ENCODE results near the gene ZRSR2.

Gene ZRSR2

GRCh38 chrX:15769300-15769954 is 20.9 kb upstream of the ZRSR2 start:
- no peaks in the 10 kb centered on the region for H3K4me1 Mint-ChIP-seq
- no peak overlapping the region for H3K4me3 Mint-ChIP-seq
- H3K9me3 Mint-ChIP-seq = no peaks in the 10 kb centered on the region
- DNase-seq (no peak), ATAC-seq (no peak)
- H3K27me3 Mint-ChIP-seq = no peaks in the 10 kb centered on the region
- H3K27ac Mint-ChIP-seq = no peak overlapping the region

GRCh38 chrX:15781961-15782699 is 8.2 kb upstream of the ZRSR2 start:
- H3K27me3 Mint-ChIP-seq = no peaks in the 10 kb centered on the region
- no peaks in the 10 kb centered on the region for H3K4me1 Mint-ChIP-seq
- DNase-seq (no peak), ATAC-seq (no peak)
- peak overlapping the region; percentile 98 for H3K27ac Mint-ChIP-seq
- no peaks in the 10 kb centered on the region for H3K9me3 Mint-ChIP-seq
- H3K4me3 Mint-ChIP-seq = peak overlapping the region; percentile 80 to 83

GRCh38 chrX:15785176-15785750 is 5.0 kb upstream of the ZRSR2 start:
- no peak overlapping the region for H3K27ac Mint-ChIP-seq

GRCh38 chrX:15786915-15787314 is 3.4 kb upstream of the ZRSR2 start:
- no peaks in the 10 kb centered on the region for H3K4me1 Mint-ChIP-seq
- peak overlapping the region in 1 of 2 donors; percentile 91 for H3K27ac Mint-ChIP-seq
- DNase-seq = no peak
- ATAC-seq = no peak
- no peaks in the 10 kb centered on the region for H3K9me3 Mint-ChIP-seq
- no peaks in the 10 kb centered on the region for H3K27me3 Mint-ChIP-seq
- no peak overlapping the region for H3K4me3 Mint-ChIP-seq

More at GRCh38 chrX:15785176-15785750, 5.0 kb upstream of the ZRSR2 start:
- H3K4me3 Mint-ChIP-seq = no peak overlapping the region
- no peaks in the 10 kb centered on the region for H3K9me3 Mint-ChIP-seq
- no peaks in the 10 kb centered on the region for H3K4me1 Mint-ChIP-seq
- no peak for ATAC-seq
- no peaks in the 10 kb centered on the region for H3K27me3 Mint-ChIP-seq
- no peak for DNase-seq

- H3K4me3 Mint-ChIP-seq = no peak overlapping the region
- ATAC-seq = peak; percentile 31
- peaks cover 24% of the 10 kb centered on the region for H3K4me1 Mint-ChIP-seq
- no peak overlapping the region for H3K27ac Mint-ChIP-seq
- DNase-seq = no peak
- no peaks in the 10 kb centered on the region for H3K9me3 Mint-ChIP-seq
- H3K27me3 Mint-ChIP-seq = no peaks in the 10 kb centered on the region
Measured at GRCh38 chrX:15790769-15791290, 546 bp downstream of the ZRSR2 start.

GRCh38 chrX:15797707-15798106 is 7.4 kb downstream of the ZRSR2 start:
- no peaks in the 10 kb centered on the region for H3K9me3 Mint-ChIP-seq
- H3K4me1 Mint-ChIP-seq = peaks cover 38% of the 10 kb centered on the region
- ATAC-seq = no peak
- no peak overlapping the region for H3K4me3 Mint-ChIP-seq
- H3K27me3 Mint-ChIP-seq = no peaks in the 10 kb centered on the region
- DNase-seq = no peak
- no peak overlapping the region for H3K27ac Mint-ChIP-seq

- Mint-ChIP-seq H3K27me3 (no peaks in the 10 kb centered on the region), H3K27ac (peak overlapping the region in 1 of 2 donors; percentile 78)
- DNase-seq = no peak
Measured at GRCh38 chrX:15804563-15804962, 14.3 kb downstream of the ZRSR2 start.

GRCh38 chrX:15808254-15808653 is 18.0 kb downstream of the ZRSR2 start:
- H3K9me3 Mint-ChIP-seq = no peaks in the 10 kb centered on the region
- ATAC-seq (no peak), DNase-seq (no peak)
- no peaks in the 10 kb centered on the region for H3K4me1 Mint-ChIP-seq
- H3K27ac Mint-ChIP-seq = no peak overlapping the region
- H3K4me3 Mint-ChIP-seq = no peak overlapping the region
- no peaks in the 10 kb centered on the region for H3K27me3 Mint-ChIP-seq

More at GRCh38 chrX:15804563-15804962, 14.3 kb downstream of the ZRSR2 start:
- Mint-ChIP-seq H3K4me3 (no peak overlapping the region), H3K4me1 (no peaks in the 10 kb centered on the region), H3K9me3 (no peaks in the 10 kb centered on the region)
- ATAC-seq = no peak

GRCh38 chrX:15812192-15812938 is 22.1 kb downstream of the ZRSR2 start:
- H3K27ac Mint-ChIP-seq = no peak overlapping the region
- ATAC-seq (no peak), DNase-seq (no peak)
- H3K9me3 Mint-ChIP-seq = no peaks in the 10 kb centered on the region
- H3K27me3 Mint-ChIP-seq = no peaks in the 10 kb centered on the region
- H3K4me1 Mint-ChIP-seq = peaks cover 30% of the 10 kb centered on the region
- no peak overlapping the region for H3K4me3 Mint-ChIP-seq

- H3K4me1 Mint-ChIP-seq = peaks cover 37% of the 10 kb centered on the region
- H3K27ac Mint-ChIP-seq = no peak overlapping the region
- H3K9me3 Mint-ChIP-seq = no peaks in the 10 kb centered on the region
- H3K27me3 Mint-ChIP-seq = no peaks in the 10 kb centered on the region
- DNase-seq = no peak
- H3K4me3 Mint-ChIP-seq = no peak overlapping the region
- no peak for ATAC-seq
Measured at GRCh38 chrX:15813416-15813815, 23.1 kb downstream of the ZRSR2 start.

GRCh38 chrX:15814771-15815365 is 24.6 kb downstream of the ZRSR2 start:
- H3K27ac Mint-ChIP-seq = no peak overlapping the region
- peaks cover 40% of the 10 kb centered on the region for H3K4me1 Mint-ChIP-seq
- no peaks in the 10 kb centered on the region for H3K9me3 Mint-ChIP-seq
- DNase-seq = no peak
- no peaks in the 10 kb centered on the region for H3K27me3 Mint-ChIP-seq
- no peak overlapping the region for H3K4me3 Mint-ChIP-seq
- ATAC-seq = no peak

- H3K4me3 Mint-ChIP-seq = no peak overlapping the region
- H3K27me3 Mint-ChIP-seq = no peaks in the 10 kb centered on the region
- H3K4me1 Mint-ChIP-seq = peaks cover 50% of the 10 kb centered on the region
- ATAC-seq = peak; percentile 83
- no peaks in the 10 kb centered on the region for H3K9me3 Mint-ChIP-seq
- peak; percentile 9 to 33 for DNase-seq
- H3K27ac Mint-ChIP-seq = peak overlapping the region in 1 of 2 donors; percentile 9
Measured at GRCh38 chrX:15815779-15816437, 25.6 kb downstream of the ZRSR2 start.

- ATAC-seq (peak; percentile 35), DNase-seq (no peak)
- Mint-ChIP-seq H3K4me1 (peaks cover 55% of the 10 kb centered on the region), H3K9me3 (no peaks in the 10 kb centered on the region), H3K4me3 (peak overlapping the region in 1 of 2 donors; percentile 30), H3K27ac (peak overlapping the region in 1 of 2 donors; percentile 9), H3K27me3 (no peaks in the 10 kb centered on the region)
Measured at GRCh38 chrX:15816438-15816809, 26.1 kb downstream of the ZRSR2 start.

GRCh38 chrX:15816886-15817285 is 26.6 kb downstream of the ZRSR2 start:
- DNase-seq (peak; percentile 32 to 53), ATAC-seq (peak; percentile 82)
- H3K27me3 Mint-ChIP-seq = no peaks in the 10 kb centered on the region
- peak overlapping the region in 1 of 2 donors; percentile 30 for H3K4me3 Mint-ChIP-seq
- peaks cover 57% of the 10 kb centered on the region for H3K4me1 Mint-ChIP-seq
- peak overlapping the region in 1 of 2 donors; percentile 72 for H3K27ac Mint-ChIP-seq
- H3K9me3 Mint-ChIP-seq = no peaks in the 10 kb centered on the region
